LNCaP clone FGC (cell line): Measurements from ENCODE around the gene HDHD5.

ENCODE experiments used
- DNase-seq: peaks from one replicate; pipeline ENCODE4 v3.0.0-alpha.2; 2011; ENCODE audit warnings: low read depth
- H3K4me3 ChIP-seq: 2 replicates; pipeline ENCODE4 v1.5.1; 2011; ENCODE audit warnings: mild to moderate bottlenecking, low read depth, low read length, control low read depth
- TF ChIP-seq, protein P1 (sequence below): IDR thresholded peaks from 2 replicates; pipeline ENCODE4 v1.5.1; 2012; ENCODE audit warnings: mild to moderate bottlenecking; ENCODE audit not compliant: control insufficient read depth, insufficient read depth; ENCODE audit errors: extremely low read depth

The HDHD5 gene

DNA sequence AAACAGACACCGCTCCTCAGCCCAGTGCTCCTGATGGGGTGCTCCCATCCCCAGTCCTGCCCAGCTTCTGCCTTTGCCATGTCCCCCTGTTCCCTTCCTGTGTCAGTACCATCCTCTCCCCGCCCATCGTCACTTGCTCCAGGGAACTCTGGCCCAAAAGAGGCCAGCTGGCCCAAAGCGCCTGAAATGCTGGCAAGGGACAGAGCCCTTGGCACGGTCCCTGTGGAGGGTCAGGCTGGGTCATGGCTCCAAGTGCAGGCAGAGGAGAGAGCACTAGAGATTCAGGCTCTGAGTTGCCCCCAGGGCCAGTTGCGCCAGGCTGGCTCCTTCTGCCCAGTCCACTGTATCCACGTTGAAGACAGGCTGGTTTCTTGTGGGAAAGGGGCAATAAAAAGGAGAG lies 8.4 kb upstream of the HDHD5 start:
- DNase-seq = peak; percentile 81

DNA sequence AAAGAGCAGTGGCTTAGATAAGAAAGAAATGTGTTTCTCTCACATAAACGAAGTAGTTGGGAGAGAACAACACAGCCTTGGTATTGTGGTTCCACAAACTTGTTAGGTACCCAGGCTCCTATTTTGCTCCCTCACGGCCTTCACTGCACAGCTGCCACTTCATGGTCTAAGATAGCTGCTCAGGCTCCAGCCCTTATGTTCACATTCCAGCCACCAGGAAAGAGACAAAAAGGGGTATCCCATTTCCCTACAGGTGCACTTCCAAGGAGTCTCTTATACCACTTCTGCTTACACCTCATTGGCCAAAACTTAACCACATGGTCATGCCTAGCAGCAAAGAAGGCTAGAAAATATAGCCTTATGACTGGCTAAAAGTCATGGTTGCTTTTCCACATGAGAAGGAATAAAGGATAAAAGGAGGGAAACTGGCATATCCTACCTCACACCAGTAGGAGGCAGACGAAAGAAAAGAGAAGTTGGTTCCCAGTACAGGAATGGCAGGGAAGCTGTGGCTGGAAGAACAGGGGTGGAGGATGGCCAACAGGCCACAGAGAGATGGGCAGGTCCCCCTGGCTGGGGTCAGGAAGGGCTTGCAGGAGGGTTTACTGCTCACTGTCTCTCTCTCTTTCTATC lies 5.4 kb upstream of the HDHD5 start:
- no peak overlapping the region for H3K4me3 ChIP-seq
- TF ChIP-seq, protein P1, sequence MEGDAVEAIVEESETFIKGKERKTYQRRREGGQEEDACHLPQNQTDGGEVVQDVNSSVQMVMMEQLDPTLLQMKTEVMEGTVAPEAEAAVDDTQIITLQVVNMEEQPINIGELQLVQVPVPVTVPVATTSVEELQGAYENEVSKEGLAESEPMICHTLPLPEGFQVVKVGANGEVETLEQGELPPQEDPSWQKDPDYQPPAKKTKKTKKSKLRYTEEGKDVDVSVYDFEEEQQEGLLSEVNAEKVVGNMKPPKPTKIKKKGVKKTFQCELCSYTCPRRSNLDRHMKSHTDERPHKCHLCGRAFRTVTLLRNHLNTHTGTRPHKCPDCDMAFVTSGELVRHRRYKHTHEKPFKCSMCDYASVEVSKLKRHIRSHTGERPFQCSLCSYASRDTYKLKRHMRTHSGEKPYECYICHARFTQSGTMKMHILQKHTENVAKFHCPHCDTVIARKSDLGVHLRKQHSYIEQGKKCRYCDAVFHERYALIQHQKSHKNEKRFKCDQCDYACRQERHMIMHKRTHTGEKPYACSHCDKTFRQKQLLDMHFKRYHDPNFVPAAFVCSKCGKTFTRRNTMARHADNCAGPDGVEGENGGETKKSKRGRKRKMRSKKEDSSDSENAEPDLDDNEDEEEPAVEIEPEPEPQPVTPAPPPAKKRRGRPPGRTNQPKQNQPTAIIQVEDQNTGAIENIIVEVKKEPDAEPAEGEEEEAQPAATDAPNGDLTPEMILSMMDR = no peak
- DNase-seq = no peak

More for the DNA sequence above, 8.4 kb upstream of the HDHD5 start:
- H3K4me3 ChIP-seq = no peak overlapping the region
- TF ChIP-seq, protein P1 = no peak

DNA sequence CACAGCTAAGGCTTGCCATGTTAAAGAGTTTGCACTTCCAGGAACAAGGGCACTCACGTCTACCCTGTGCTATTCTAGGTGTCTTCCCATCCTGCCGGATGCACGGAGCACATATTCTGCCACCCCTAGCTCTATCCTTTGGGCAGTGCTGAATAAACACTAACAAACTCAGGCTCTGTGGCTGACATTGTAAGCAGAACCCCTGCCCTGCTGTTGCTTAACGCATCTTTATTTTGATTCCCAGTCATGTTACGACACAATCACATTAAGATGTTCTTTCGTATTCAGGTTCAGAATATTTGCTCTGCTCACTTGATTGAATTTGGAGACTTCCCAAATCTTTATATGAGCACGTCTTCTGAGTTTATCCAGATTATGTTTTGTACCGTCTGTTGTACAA lies 3.7 kb upstream of the HDHD5 start:
- H3K4me3 ChIP-seq = no peak overlapping the region
- TF ChIP-seq, protein P1 = no peak
- DNase-seq = no peak

DNA sequence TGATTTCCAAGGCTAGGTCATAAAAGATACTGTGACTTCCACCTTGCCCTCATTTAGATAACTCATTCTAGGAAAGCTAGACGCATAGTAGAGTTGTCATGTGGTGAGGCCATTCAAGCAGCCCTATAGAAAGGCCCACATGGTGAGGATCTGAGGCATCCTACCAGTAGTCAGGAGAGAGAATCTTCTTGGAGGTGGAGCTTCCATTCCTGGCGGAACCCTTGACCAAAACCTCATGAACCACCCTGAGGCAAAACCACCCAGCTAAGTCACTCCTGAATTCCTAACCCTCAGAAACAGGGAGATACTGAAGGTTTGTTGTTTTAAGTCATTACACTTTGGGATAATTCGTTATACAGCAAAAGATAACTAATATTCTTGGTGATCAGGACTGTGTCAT lies 2.9 kb upstream of the HDHD5 start:
- no peak for DNase-seq
- no peak overlapping the region for H3K4me3 ChIP-seq
- TF ChIP-seq, protein P1 = no peak

DNA sequence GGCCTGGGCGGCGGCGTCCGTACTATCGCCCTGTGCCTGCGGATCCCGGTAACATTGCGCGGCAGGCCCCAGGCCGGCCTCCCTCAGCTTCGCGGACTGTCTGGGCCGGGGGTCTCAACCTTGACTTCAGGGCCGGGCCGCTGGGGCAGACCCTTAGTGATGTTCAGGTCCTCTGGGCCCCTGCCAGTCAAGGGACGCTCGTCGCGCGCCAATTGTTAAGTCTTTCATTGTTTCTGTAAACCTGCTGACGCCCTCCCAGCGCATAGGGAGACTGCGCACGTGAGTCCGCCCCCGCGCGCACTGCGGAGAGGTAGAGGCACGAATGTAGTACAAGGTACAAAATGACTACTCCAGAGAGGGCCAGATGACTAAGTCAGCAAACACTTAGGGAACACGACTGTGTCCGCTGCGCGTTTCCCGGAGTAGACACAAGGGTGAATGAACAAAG lies 451 bp upstream of the HDHD5 start:
- H3K4me3 ChIP-seq = peak overlapping the region; percentile 81
- DNase-seq = peak; percentile 31
- TF ChIP-seq, protein P1 = no peak

DNA sequence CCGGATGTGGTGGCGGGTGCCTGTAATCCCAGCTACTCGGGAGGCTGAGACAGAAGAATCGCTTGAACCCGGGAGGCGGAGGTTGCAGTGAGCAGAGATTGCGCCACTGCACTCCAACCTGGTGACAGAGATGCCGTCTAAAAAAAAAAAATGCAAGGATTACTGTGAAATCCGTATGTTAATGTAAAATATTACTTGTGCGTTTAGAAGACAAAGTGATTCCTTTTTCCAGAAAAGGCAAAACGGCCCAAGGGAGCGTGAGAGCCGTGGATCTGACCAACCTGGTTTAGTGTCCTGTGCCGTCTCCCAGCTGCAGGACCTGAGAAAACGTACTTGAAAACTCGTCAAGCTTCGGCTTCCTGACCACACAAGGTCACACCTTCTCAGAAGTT lies 905 bp downstream of the HDHD5 start:
- TF ChIP-seq, protein P1 = no peak
- DNase-seq = no peak
- H3K4me3 ChIP-seq = peak overlapping the region; percentile 81

DNA sequence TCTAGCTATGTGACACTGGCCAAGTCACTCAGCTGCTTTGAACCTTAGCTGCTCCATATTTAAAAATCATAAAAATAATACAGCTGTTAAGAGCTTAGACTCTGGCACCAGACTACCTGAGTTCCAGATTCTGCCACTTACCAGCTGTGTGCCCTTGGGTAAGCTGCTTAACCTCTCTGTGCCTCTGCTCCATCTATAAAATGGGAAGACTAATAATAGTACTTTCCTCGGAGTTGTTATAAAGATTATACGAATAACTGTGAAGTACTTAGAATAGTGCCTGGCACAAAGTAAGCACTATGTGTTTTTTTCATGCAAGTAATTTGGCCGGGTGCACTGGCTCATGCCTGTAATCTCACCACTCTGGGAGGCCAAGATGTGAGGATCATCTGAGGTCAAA lies 1.4 kb downstream of the HDHD5 start:
- peak overlapping the region; percentile 81 for H3K4me3 ChIP-seq
- DNase-seq = no peak
- TF ChIP-seq, protein P1 = no peak
